Fibroblast of skin of left quadriceps (primary cell): ENCODE measurements around the gene MOB1A.
A peak's percentile ranks its signal among the peaks of the same experiment; 100 is the strongest.
"Not testable (repeated sequence)": the region's sequence is repeated elsewhere in the genome, so short reads cannot be mapped to it uniquely, and the experiment has no call there.

Experiments
- DNase-seq, 2 experiments: peaks; one replicate each; pipeline ENCODE4 v3.0.0-alpha.2; 2013; ENCODE audit warnings: low read depth in 2 of 2

MOB1A gene

GRCh38 chr2:74178211-74179062 lies at the start of gene MOB1A:
MOB1A (minus strand) TSS chr2:74178879; CDS start chr2:74178674, 205 bp downstream.
- DNase-seq: peak; percentile 95 to 96

- no peak for DNase-seq
Measured at GRCh38 chr2:74227646-74228045, 49.0 kb upstream of the MOB1A start.

GRCh38 chr2:74226648-74227213 lies 48.1 kb upstream of the MOB1A start:
- no peak for DNase-seq

GRCh38 chr2:74225698-74226459 lies 47.2 kb upstream of the MOB1A start:
- no peak for DNase-seq

- DNase-seq: no peak
Measured at GRCh38 chr2:74223941-74224770, 45.5 kb upstream of the MOB1A start.

- no peak for DNase-seq
Measured at GRCh38 chr2:74222300-74222650, 43.6 kb upstream of the MOB1A start.

GRCh38 chr2:74221604-74222299 lies 43.1 kb upstream of the MOB1A start:
- no peak for DNase-seq

- DNase-seq: no peak
Measured at GRCh38 chr2:74221091-74221490, 42.4 kb upstream of the MOB1A start.

GRCh38 chr2:74219846-74220486 lies 41.3 kb upstream of the MOB1A start:
- DNase-seq: no peak

- DNase-seq: no peak
Measured at GRCh38 chr2:74216642-74217041, 38.0 kb upstream of the MOB1A start.

GRCh38 chr2:74215771-74216170 lies 37.1 kb upstream of the MOB1A start:
- DNase-seq: not testable (repeated sequence)

- DNase-seq: no peak
Measured at GRCh38 chr2:74212702-74213410, 34.2 kb upstream of the MOB1A start.

- no peak for DNase-seq
Measured at GRCh38 chr2:74206180-74206688, 27.6 kb upstream of the MOB1A start.

GRCh38 chr2:74205596-74205995 lies 26.9 kb upstream of the MOB1A start:
- no peak for DNase-seq

- no peak for DNase-seq
Measured at GRCh38 chr2:74205113-74205512, 26.4 kb upstream of the MOB1A start.

- DNase-seq: no peak
Measured at GRCh38 chr2:74204436-74204835, 25.8 kb upstream of the MOB1A start.

- DNase-seq: peak; percentile 60 to 70
Measured at GRCh38 chr2:74201596-74201995, 22.9 kb upstream of the MOB1A start.

- DNase-seq: no peak
Measured at GRCh38 chr2:74201196-74201595, 22.5 kb upstream of the MOB1A start.

GRCh38 chr2:74199871-74200305 lies 21.2 kb upstream of the MOB1A start:
- no peak for DNase-seq

- DNase-seq: no peak
Measured at GRCh38 chr2:74199275-74199701, 20.6 kb upstream of the MOB1A start.
